Activated T-cell treated with anti-CD3 and anti-CD28 coated beads for 24 hours (primary cell): ENCODE measurements around the gene RUBCN.
"Not testable (repeated sequence)": the region's sequence is repeated elsewhere in the genome, so short reads cannot be mapped to it uniquely, and the experiment has no call there.

Experiments
- DNase-seq: peaks from one replicate; pipeline ENCODE4 v3.0.0-alpha.2; 2020; ENCODE audit warnings: low read depth

The RUBCN gene

GRCh38 chr3:197657541-197658292 is 79.0 kb downstream of the RUBCN start:
- DNase-seq: not testable (repeated sequence)

- DNase-seq: not testable (repeated sequence)
Measured at GRCh38 chr3:197656960-197657359, 79.7 kb downstream of the RUBCN start.

- DNase-seq: not testable (repeated sequence)
Measured at GRCh38 chr3:197656129-197656528, 80.6 kb downstream of the RUBCN start.

DNA sequence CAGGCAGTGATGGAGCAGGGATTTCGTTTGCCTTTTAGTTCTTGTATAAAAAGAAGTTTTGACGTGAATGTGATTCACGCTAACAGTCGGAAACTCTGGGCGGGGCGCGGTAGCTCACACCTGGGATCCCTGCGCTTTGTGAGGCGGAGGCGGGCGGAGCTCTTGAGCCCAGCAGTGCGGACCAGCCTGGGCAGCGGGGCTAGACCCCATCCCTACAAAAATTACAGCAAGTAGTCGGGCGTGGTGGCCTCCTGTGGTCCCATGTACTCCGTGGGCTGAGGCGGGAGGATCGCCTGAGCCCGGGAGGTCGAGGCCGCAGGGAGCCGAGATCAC is 81.7 kb downstream of the RUBCN start:
- DNase-seq: not testable (repeated sequence)

- not testable (repeated sequence) for DNase-seq
Measured at GRCh38 chr3:197654090-197654997, 82.4 kb downstream of the RUBCN start.

DNA sequence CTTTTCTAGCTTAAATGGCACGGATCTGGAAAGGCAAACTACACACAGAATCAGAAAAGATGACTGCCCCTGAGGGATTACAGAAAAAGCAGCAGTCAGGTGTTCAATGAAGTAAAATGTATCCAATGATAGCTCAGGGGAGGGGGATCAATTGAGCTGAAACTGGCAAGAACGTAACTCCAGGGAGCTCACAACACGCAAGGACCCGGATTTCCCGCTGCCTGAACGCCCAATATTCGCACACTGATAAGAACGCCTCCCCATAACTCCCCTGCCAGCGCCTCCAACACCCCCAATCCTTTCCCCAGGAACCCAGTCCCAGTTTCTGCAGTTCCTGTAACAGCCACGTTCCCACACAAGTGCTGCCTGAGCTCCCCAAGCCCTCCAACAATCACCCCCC is 83.8 kb downstream of the RUBCN start:
- not testable (repeated sequence) for DNase-seq

- not testable (repeated sequence) for DNase-seq
Measured at GRCh38 chr3:197647649-197648048, 89.1 kb downstream of the RUBCN start.

GRCh38 chr3:197647191-197647590 is 89.5 kb downstream of the RUBCN start:
- DNase-seq: not testable (repeated sequence)

DNA sequence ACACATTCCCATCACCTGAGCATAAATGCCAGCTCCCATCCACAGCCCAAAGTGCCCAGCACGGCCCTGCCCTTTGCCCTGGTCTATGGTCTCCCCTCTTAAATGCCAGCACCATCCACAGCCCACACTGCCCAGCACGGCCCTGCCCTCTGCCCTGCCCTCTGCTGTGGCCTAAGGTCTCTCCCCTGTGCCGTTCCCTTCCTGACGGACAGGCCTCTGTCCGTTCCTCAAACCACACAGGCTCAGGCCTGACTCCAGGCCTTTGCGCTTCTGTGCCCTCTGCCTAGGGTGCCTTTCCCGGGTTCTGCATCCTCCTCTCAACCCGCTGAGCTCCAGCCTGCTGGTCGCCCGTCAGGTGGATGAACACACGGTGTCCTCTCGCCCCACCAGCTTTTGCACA is 90.4 kb downstream of the RUBCN start:
- not testable (repeated sequence) for DNase-seq

GRCh38 chr3:197637556-197637955 is 99.1 kb downstream of the RUBCN start:
- not testable (repeated sequence) for DNase-seq

GRCh38 chr3:197631989-197632388 is 104.7 kb downstream of the RUBCN start:
- not testable (repeated sequence) for DNase-seq

GRCh38 chr3:197630766-197631165 is 105.9 kb downstream of the RUBCN start:
- not testable (repeated sequence) for DNase-seq

GRCh38 chr3:197629286-197629685 is 107.4 kb downstream of the RUBCN start:
- DNase-seq: not testable (repeated sequence)

- peak; percentile 83 for DNase-seq
Measured at GRCh38 chr3:197627772-197628523, 108.8 kb downstream of the RUBCN start.

DNA sequence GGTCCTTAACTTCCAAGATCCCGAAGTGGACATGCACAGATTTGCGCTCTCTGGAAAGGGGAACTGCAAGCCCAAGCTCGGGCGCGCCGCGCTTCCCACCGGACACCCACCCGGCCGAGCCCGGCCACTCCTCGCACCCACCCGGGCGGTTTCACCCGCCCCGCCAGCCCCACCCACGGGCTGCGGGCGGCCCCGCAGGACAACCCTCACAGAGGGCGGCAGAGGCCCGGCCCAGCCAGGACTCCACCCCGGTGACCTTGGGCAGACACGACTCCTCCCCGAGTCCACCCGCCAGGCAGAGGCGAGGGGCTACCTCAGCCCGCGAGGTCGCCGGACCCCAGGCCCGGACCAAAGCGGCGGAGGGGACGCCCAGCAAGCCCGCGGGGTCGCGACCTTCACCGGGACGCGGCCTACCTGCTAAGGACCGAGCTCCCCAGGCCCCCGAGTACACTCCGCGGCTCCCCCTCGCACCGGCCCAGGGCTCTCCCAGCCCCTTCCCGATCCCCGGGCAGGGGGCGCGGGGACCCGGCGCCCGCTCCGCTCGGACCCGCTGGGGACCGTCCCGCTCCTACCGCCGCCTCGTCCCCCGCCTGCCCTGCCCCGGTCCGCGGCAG is 109.4 kb downstream of the RUBCN start:
- not testable (repeated sequence) for DNase-seq

DNA sequence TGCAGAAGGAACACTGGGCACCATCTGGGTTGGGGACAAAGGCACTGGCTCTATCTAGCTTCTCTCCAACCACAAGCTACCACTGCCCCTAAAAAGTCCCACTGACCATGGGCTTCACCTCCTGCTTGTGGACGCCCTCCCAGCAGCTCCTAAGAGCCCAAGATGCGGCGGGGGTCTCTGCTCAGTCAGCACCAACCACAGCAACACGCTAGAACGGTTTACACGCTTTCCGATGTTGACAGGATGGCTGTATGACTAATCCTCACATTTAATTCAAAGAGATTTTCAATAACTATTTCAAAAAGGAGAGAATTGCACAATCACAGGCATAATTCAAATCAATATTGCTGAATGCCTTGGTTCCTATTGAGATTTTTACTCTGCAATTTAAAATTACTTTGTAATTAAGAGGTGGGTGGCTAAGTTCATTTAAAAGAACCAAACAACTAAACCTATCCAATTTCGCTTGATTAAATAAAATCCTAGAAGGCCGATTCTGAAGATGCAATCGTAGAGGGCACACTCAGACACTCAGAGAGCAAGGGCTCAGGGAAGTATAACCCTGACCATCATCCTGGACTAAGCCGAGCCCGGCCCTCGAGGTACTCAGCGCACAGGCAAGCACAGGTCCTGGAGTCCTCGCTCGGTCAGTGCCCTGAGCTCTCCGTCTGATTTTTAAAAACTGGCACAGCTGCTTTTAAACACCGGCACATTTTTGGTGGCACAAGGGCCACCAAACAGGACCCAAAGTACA is 110.1 kb downstream of the RUBCN start:
- not testable (repeated sequence) for DNase-seq

DNA sequence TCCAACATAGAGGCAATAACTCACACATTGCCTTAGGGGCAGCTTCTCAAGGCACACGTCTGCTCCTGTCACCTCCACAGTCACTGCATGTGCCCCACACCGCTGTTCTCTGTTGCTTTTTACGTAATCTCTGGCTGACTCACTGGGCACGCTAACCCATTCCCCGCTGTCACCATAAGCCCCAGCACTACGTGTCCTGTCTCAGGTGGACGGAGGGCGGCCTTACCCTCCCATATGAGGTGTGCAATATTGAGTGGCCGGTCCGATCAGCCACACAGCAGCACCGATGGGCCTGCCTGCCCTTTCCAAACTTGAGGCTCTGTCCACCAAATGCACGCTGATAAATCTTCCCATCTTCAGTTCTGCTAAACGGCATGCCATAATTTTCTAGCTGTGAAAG is 115.2 kb downstream of the RUBCN start:
- DNase-seq: not testable (repeated sequence)
